ENCODE data around the gene ETV3L.
"Not testable (repeated sequence)": the region's sequence is repeated elsewhere in the genome, so short reads cannot be mapped to it uniquely, and the experiment has no call there.

The ETV3L gene

DNA sequence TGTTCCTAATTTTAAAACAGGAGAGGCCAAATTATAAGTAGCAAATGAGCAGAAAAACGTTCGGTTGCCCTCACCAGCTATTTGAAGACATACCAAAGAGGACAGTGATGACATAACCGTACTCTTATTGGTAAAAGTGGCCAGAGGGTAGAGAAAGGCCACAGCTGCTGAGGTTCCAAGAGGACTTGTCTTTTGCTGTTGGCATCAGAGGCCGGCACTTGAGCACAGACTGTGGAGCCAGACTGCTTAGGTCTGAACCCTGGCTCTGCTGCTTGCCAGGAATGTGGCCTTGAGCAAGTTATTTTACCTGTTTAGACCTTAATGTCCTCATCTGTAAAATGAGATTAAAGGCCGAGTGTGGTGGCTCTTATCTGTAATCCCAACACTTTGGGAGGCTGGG lies 14.9 kb downstream of the ETV3L start:
- Histone ChIP-seq H3K27me3 (replicated peaks) (no peaks in the 10 kb centered on the region), H3K27ac (no peak overlapping the region), H3K36me3 (replicated peaks) (no peaks in the 10 kb centered on the region), H3K4me3 (ENCODE audit: low read depth, low read length) (no peak overlapping the region)
- in situ Hi-C loops (cut with HindIII; ENCODE audit: low pct_ligation_motif_present, low sequenced_read_pairs) = no loop called here
- no peak for DNase-seq
- TF ChIP-seq, protein P1, sequence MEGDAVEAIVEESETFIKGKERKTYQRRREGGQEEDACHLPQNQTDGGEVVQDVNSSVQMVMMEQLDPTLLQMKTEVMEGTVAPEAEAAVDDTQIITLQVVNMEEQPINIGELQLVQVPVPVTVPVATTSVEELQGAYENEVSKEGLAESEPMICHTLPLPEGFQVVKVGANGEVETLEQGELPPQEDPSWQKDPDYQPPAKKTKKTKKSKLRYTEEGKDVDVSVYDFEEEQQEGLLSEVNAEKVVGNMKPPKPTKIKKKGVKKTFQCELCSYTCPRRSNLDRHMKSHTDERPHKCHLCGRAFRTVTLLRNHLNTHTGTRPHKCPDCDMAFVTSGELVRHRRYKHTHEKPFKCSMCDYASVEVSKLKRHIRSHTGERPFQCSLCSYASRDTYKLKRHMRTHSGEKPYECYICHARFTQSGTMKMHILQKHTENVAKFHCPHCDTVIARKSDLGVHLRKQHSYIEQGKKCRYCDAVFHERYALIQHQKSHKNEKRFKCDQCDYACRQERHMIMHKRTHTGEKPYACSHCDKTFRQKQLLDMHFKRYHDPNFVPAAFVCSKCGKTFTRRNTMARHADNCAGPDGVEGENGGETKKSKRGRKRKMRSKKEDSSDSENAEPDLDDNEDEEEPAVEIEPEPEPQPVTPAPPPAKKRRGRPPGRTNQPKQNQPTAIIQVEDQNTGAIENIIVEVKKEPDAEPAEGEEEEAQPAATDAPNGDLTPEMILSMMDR (IDR thresholded peaks at IDR 0.05; ENCODE audit: low read depth, low read length, missing control alignments) = no peak

DNA sequence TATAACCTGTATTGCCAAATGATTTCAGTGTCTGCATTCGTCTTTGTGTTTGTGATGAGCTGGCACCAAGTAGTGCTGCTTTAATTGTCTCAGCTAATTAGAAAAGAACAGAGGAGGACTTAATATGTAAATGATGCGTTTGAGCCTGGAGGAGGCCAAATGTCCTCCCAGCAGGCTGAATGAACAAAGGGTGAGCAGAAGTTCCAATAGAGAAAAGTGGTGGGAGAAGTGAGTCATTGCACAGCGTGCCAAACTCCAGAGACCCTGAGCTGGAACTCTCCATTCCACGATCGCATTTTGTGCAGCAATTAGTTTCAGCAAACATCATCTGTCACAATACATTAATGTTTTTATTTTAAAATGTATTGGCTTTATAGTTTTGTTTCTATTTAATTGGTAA lies 17.9 kb downstream of the ETV3L start:
- H3K27me3 ChIP-seq (replicated peaks) = no peaks in the 10 kb centered on the region
- no peaks in the 10 kb centered on the region for H3K36me3 ChIP-seq (replicated peaks)
- TF ChIP-seq, protein P1 (IDR thresholded peaks at IDR 0.05; ENCODE audit: low read depth, low read length, missing control alignments) = no peak
- H3K4me3 ChIP-seq (ENCODE audit: low read depth, low read length) = no peak overlapping the region
- no peak for DNase-seq
- in situ Hi-C loops (cut with HindIII; ENCODE audit: low pct_ligation_motif_present, low sequenced_read_pairs) = no loop called here
- no peak overlapping the region for H3K27ac ChIP-seq

DNA sequence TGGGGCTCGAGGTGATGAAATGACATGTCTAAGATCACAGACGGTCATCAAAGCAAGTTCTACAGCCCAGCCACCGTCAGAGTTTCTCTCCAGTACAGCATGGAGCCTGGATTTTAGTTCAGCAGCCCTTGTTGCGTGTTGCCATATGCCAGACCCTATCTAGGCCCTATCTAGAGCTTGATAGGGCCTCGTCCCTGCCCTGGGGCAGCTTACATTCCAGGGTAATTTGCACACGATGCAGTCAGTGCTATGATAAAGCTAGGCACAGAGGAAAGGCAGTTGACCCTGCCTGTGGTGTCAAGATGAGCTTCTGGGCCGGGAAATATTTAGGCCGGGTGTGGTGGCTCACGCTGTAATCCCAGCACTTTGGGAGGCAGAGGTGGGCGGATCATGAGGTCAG lies 18.9 kb downstream of the ETV3L start:
- DNase-seq = no peak
- no peaks in the 10 kb centered on the region for H3K36me3 ChIP-seq (replicated peaks)
- TF ChIP-seq, protein P1 (IDR thresholded peaks at IDR 0.05; ENCODE audit: low read depth, low read length, missing control alignments) = no peak
- no peak overlapping the region for H3K4me3 ChIP-seq (ENCODE audit: low read depth, low read length)
- no peaks in the 10 kb centered on the region for H3K27me3 ChIP-seq (replicated peaks)
- no peak overlapping the region for H3K27ac ChIP-seq
- in situ Hi-C loops (cut with HindIII; ENCODE audit: low pct_ligation_motif_present, low sequenced_read_pairs) = no loop called here

DNA sequence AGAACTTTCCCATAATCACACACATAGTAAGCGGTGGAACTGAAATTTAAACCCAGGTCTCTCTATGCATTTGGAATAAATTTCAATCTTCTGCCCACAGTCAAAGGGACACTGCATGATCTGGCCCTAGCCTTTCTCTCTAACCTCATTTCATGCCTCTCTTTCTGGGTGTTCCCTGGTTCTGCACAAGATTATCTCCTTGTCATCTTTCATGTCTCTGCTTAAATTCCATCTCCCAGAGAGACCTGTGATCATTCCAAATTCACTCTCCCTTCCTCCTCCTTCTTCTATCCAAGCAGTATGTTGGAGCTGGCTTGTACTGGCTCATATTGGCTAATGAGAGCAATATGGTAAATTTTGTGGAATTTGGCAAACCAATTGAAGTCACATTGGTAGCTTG lies 22.2 kb downstream of the ETV3L start:
- Histone ChIP-seq H3K27me3 (replicated peaks) (no peaks in the 10 kb centered on the region), H3K36me3 (replicated peaks) (no peaks in the 10 kb centered on the region), H3K4me3 (ENCODE audit: low read depth, low read length) (no peak overlapping the region), H3K27ac (no peak overlapping the region)
- in situ Hi-C loops (cut with HindIII; ENCODE audit: low pct_ligation_motif_present, low sequenced_read_pairs) = no loop called here
- DNase-seq = no peak
- TF ChIP-seq, protein P1 (IDR thresholded peaks at IDR 0.05; ENCODE audit: low read depth, low read length, missing control alignments) = no peak

DNA sequence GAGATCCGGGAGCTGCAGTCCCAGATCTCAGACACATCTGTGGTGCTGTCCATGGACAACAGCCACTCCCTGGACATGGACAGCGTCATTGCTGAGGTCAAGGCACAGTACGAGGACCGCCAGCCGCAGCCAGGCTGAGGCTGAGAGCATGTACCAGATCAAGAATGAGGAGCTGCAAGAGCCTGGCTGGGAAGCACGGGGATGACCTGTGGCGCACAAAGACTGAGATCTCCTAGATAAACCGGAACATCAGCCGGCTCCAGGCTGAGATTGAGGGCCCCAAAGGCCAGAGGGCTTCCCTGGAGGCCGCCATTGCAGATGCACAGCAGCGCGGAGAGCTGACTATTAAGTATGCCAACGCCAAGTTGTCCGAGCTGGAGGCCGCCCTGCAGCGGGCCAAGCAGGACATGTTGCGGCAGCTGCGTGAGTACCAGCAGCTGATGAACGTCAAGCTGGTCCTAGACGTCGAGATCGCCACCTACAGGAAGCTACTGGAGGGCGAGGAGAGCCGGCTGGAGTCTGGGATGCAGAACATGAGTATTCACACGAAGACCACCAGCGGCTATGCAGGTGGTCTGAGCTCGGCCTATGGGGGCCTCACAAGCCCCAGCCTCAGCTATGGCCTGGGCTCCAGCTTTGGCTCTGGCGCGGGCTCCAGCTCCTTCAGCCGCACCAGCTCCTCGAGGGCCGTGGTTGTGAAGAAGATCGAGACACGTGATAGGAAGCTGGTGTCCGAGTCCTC lies 25.5 kb downstream of the ETV3L start:
- H3K36me3 ChIP-seq (replicated peaks) = no peaks in the 10 kb centered on the region
- H3K27ac ChIP-seq = no peak overlapping the region
- H3K27me3 ChIP-seq (replicated peaks) = no peaks in the 10 kb centered on the region
- no peak overlapping the region for H3K4me3 ChIP-seq (ENCODE audit: low read depth, low read length)
- DNase-seq = peak; percentile 67
- in situ Hi-C loops (cut with HindIII; ENCODE audit: low pct_ligation_motif_present, low sequenced_read_pairs) = no loop called here
- TF ChIP-seq, protein P1 (IDR thresholded peaks at IDR 0.05; ENCODE audit: low read depth, low read length, missing control alignments) = peak; percentile 77

DNA sequence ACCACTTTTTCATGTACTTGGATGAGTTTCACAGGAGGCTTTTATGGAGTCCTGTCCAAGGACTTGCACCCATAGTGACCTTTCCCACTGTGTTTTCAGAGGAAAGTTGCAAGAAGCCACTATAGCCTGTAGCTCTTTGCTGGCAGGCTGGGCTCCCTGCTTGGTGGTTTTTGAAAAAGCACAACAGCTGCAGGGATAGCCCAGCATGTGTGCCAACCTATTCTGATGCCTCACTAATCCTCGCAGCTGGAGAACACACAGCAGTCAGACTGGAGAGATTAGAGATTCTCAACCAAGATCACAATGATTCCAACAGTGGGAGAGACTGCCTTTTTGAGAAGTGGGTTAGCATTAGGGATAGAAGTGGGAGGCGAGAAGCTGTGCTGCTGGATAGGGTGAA lies 30.0 kb downstream of the ETV3L start:
- Histone ChIP-seq H3K27ac (no peak overlapping the region), H3K27me3 (replicated peaks) (no peaks in the 10 kb centered on the region), H3K4me3 (ENCODE audit: low read depth, low read length) (no peak overlapping the region), H3K36me3 (replicated peaks) (no peaks in the 10 kb centered on the region)
- DNase-seq = no peak
- TF ChIP-seq, protein P1 (IDR thresholded peaks at IDR 0.05; ENCODE audit: low read depth, low read length, missing control alignments) = no peak
- in situ Hi-C loops (cut with HindIII; ENCODE audit: low pct_ligation_motif_present, low sequenced_read_pairs) = no loop called here

DNA sequence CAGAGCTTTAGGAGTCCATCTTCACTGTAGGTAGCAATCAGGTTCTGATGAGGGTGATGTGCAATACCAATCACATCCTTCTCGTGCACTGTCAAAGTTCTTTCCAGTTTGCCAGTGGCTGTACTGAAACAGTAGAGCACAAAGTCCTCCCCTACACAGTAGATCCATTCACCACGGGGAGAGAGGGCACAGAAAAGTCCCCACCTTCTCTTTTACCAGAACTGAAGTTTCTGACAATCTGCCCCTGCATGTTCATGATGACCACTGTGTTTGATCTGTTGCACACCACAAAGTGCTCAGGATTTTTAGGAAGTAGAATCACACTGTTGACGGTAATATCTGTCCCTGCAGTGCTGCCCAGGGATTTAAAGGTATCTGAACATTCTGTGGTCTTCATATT lies 40.4 kb downstream of the ETV3L start:
- H3K27ac ChIP-seq; H3K36me3 ChIP-seq (replicated peaks); in situ Hi-C loops (cut with HindIII; ENCODE audit: low pct_ligation_motif_present, low sequenced_read_pairs); H3K27me3 ChIP-seq (replicated peaks); H3K4me3 ChIP-seq (ENCODE audit: low read depth, low read length); DNase-seq: not testable (repeated sequence)

All from brain microvascular endothelial cell (primary cell).